Stimulated activated CD8-positive, alpha-beta memory T cell treated with anti-CD3 and anti-CD28 coated beads, Interleukin-7, amount 100 ng/mL, for 48 hours (primary cell): Measurements from ENCODE around the gene TECPR2.
A peak's percentile ranks its signal among the peaks of the same experiment; 100 is the strongest.
"Not testable (repeated sequence)": the region's sequence is repeated elsewhere in the genome, so short reads cannot be mapped to it uniquely, and the experiment has no call there.

Experiments
- DNase-seq, 2 donors: peaks; one replicate each; pipeline ENCODE4 v3.0.0-alpha.2; 2020; ENCODE audit warnings: low read depth in 1 of 2; ENCODE audit errors: extremely low read depth in 1 of 2

Gene TECPR2

GRCh38 chr14:102523569-102524450 is 161.1 kb downstream of the TECPR2 start:
- DNase-seq: no peak

- DNase-seq: peak; percentile 91 to 98
Measured at GRCh38 chr14:102524451-102525218, 161.9 kb downstream of the TECPR2 start.

- DNase-seq: no peak
Measured at GRCh38 chr14:102525219-102525928, 162.6 kb downstream of the TECPR2 start.

- no peak for DNase-seq
Measured at GRCh38 chr14:102525929-102526497, 163.3 kb downstream of the TECPR2 start.

- no peak for DNase-seq
Measured at GRCh38 chr14:102528431-102529170, 165.9 kb downstream of the TECPR2 start.

GRCh38 chr14:102530828-102531478 is 168.2 kb downstream of the TECPR2 start:
- DNase-seq: no peak

GRCh38 chr14:102532204-102532658 is 169.5 kb downstream of the TECPR2 start:
- DNase-seq: no peak

GRCh38 chr14:102537981-102538601 is 175.3 kb downstream of the TECPR2 start:
- no peak for DNase-seq

GRCh38 chr14:102538602-102539543 is 176.1 kb downstream of the TECPR2 start:
- no peak for DNase-seq

GRCh38 chr14:102539544-102540314 is 177.0 kb downstream of the TECPR2 start:
- DNase-seq: no peak

GRCh38 chr14:102540315-102541028 is 177.7 kb downstream of the TECPR2 start:
- DNase-seq: no peak

GRCh38 chr14:102541029-102541491 is 178.3 kb downstream of the TECPR2 start:
- not testable (repeated sequence) for DNase-seq

- DNase-seq: no peak
Measured at GRCh38 chr14:102541771-102542170, 179.0 kb downstream of the TECPR2 start.

- DNase-seq: no peak
Measured at GRCh38 chr14:102544046-102544746, 181.5 kb downstream of the TECPR2 start.

GRCh38 chr14:102544747-102545460 is 182.2 kb downstream of the TECPR2 start:
- DNase-seq: no peak
